ENCODE data around the gene FKBP5. TPM values are rescaled to one million over a fixed set of nuclear protein-coding genes. Genes with fewer than 3 reads are reported as not detected.

The FKBP5 gene
- total RNA-seq, 1 donor from 2014 or later, result 5.9 TPM

- DNase-seq (ENCODE audit: low spot score, unreplicated experiment), result no peak
- H3K27ac Mint-ChIP-seq, result no peak overlapping the region
- peak; percentile 18 for TF ChIP-seq CTCF (IDR thresholded peaks at IDR 0.05; ENCODE audit: unreplicated experiment)
- H3K4me3 Mint-ChIP-seq (ENCODE audit: low read depth), result no peak overlapping the region
- no peaks in the 10 kb centered on the region for H3K27me3 Mint-ChIP-seq
- no peaks in the 10 kb centered on the region for H3K4me1 Mint-ChIP-seq (ENCODE audit: low read depth)
- no peaks in the 10 kb centered on the region for H3K36me3 Mint-ChIP-seq (ENCODE audit: insufficient read depth)
- no peaks in the 10 kb centered on the region for H3K9me3 Mint-ChIP-seq (ENCODE audit: low read depth)
These were observed 64.2 kb downstream of the FKBP5 start for GRCh38 chr6:35624341-35625070.

- Mint-ChIP-seq H3K27ac (no peak overlapping the region), H3K4me1 (ENCODE audit: low read depth) (no peaks in the 10 kb centered on the region), H3K27me3 (no peaks in the 10 kb centered on the region), H3K4me3 (ENCODE audit: low read depth) (no peak overlapping the region), H3K36me3 (ENCODE audit: insufficient read depth) (no peaks in the 10 kb centered on the region), H3K9me3 (ENCODE audit: low read depth) (no peaks in the 10 kb centered on the region)
- no peak for DNase-seq (ENCODE audit: low spot score, unreplicated experiment)
- TF ChIP-seq CTCF (IDR thresholded peaks at IDR 0.05; ENCODE audit: unreplicated experiment), result no peak
These were observed 66.4 kb downstream of the FKBP5 start for GRCh38 chr6:35622283-35622682.

- Mint-ChIP-seq H3K4me3 (ENCODE audit: low read depth) (no peak overlapping the region), H3K4me1 (ENCODE audit: low read depth) (no peaks in the 10 kb centered on the region), H3K36me3 (ENCODE audit: insufficient read depth) (no peaks in the 10 kb centered on the region), H3K27ac (no peak overlapping the region), H3K9me3 (ENCODE audit: low read depth) (no peaks in the 10 kb centered on the region), H3K27me3 (no peaks in the 10 kb centered on the region)
- DNase-seq (ENCODE audit: low spot score, unreplicated experiment), result no peak
- TF ChIP-seq CTCF (IDR thresholded peaks at IDR 0.05; ENCODE audit: unreplicated experiment), result no peak
These were observed 68.0 kb downstream of the FKBP5 start for GRCh38 chr6:35620706-35621105.

- TF ChIP-seq CTCF (IDR thresholded peaks at IDR 0.05; ENCODE audit: unreplicated experiment), result no peak
- H3K9me3 Mint-ChIP-seq (ENCODE audit: low read depth), result no peaks in the 10 kb centered on the region
- no peak overlapping the region for H3K4me3 Mint-ChIP-seq (ENCODE audit: low read depth)
- no peaks in the 10 kb centered on the region for H3K27me3 Mint-ChIP-seq
- DNase-seq (ENCODE audit: low spot score, unreplicated experiment), result no peak
- H3K4me1 Mint-ChIP-seq (ENCODE audit: low read depth), result no peaks in the 10 kb centered on the region
- H3K36me3 Mint-ChIP-seq (ENCODE audit: insufficient read depth), result no peaks in the 10 kb centered on the region
- H3K27ac Mint-ChIP-seq, result no peak overlapping the region
These were observed 75.0 kb downstream of the FKBP5 start for GRCh38 chr6:35613762-35614161.

- no peaks in the 10 kb centered on the region for H3K4me1 Mint-ChIP-seq (ENCODE audit: low read depth)
- DNase-seq (ENCODE audit: low spot score, unreplicated experiment), result no peak
- no peak overlapping the region for H3K4me3 Mint-ChIP-seq (ENCODE audit: low read depth)
- H3K27ac Mint-ChIP-seq, result no peak overlapping the region
- no peaks in the 10 kb centered on the region for H3K27me3 Mint-ChIP-seq
- H3K36me3 Mint-ChIP-seq (ENCODE audit: insufficient read depth), result no peaks in the 10 kb centered on the region
- H3K9me3 Mint-ChIP-seq (ENCODE audit: low read depth), result no peaks in the 10 kb centered on the region
- no peak for TF ChIP-seq CTCF (IDR thresholded peaks at IDR 0.05; ENCODE audit: unreplicated experiment)
These were observed 77.5 kb downstream of the FKBP5 start for GRCh38 chr6:35611240-35611639.
